ENCODE results near the gene ARHGAP33. TPM values are rescaled to one million over a fixed set of nuclear protein-coding genes. Genes with fewer than 3 reads are reported as not detected.

The ARHGAP33 gene
- total RNA-seq, 2 donors from 2014 or later: 6.0 to 25.0 TPM

- intact Hi-C loops (cut with DNase I): no loop called here
- Histone ChIP-seq H3K9ac (ENCODE audit: low read depth in 2 of 2, low read length in 2 of 2) (no peak overlapping the region), H3K9me3 (no peaks in the 10 kb centered on the region), H3K27ac (no peak overlapping the region), H3K27me3 (peaks cover 4% of the 10 kb centered on the region), H3K36me3 (no peaks in the 10 kb centered on the region), H3K4me3 (no peak overlapping the region), H3K4me1 (no peaks in the 10 kb centered on the region)
- no peak for DNase-seq
- TF ChIP-seq CTCF (IDR thresholded peaks at IDR 0.05): no peak
Observed at GRCh38 chr19:35796645-35797542, 21.5 kb downstream of the ARHGAP33 start.

- no peak for DNase-seq
- TF ChIP-seq CTCF (IDR thresholded peaks at IDR 0.05): no peak
- intact Hi-C loops (cut with DNase I): no loop called here
- Histone ChIP-seq H3K9me3 (no peaks in the 10 kb centered on the region), H3K36me3 (no peaks in the 10 kb centered on the region), H3K4me1 (no peaks in the 10 kb centered on the region), H3K4me3 (no peak overlapping the region), H3K27me3 (peaks cover 4% of the 10 kb centered on the region), H3K9ac (ENCODE audit: low read depth in 2 of 2, low read length in 2 of 2) (no peak overlapping the region), H3K27ac (no peak overlapping the region)
Observed at GRCh38 chr19:35797663-35798062, 22.3 kb downstream of the ARHGAP33 start.

GRCh38 chr19:35801828-35802227 lies 26.5 kb downstream of the ARHGAP33 start:
- Histone ChIP-seq H3K27ac (no peak overlapping the region), H3K36me3 (no peaks in the 10 kb centered on the region), H3K9me3 (no peaks in the 10 kb centered on the region), H3K27me3 (peaks cover 4% of the 10 kb centered on the region), H3K9ac (ENCODE audit: low read depth in 2 of 2, low read length in 2 of 2) (no peak overlapping the region), H3K4me1 (no peaks in the 10 kb centered on the region), H3K4me3 (no peak overlapping the region)
- DNase-seq: no peak
- TF ChIP-seq CTCF (IDR thresholded peaks at IDR 0.05): no peak
- intact Hi-C loops (cut with DNase I): no loop called here

GRCh38 chr19:35805526-35806102 lies 30.2 kb downstream of the ARHGAP33 start:
- no peaks in the 10 kb centered on the region for H3K27me3 ChIP-seq
- intact Hi-C loops (cut with DNase I): no loop called here
- H3K4me1 ChIP-seq: no peaks in the 10 kb centered on the region
- no peaks in the 10 kb centered on the region for H3K36me3 ChIP-seq
- DNase-seq: no peak
- no peaks in the 10 kb centered on the region for H3K9me3 ChIP-seq
- H3K9ac ChIP-seq (ENCODE audit: low read depth in 2 of 2, low read length in 2 of 2): no peak overlapping the region
- H3K27ac ChIP-seq: no peak overlapping the region
- TF ChIP-seq CTCF (IDR thresholded peaks at IDR 0.05): no peak
- no peak overlapping the region for H3K4me3 ChIP-seq

GRCh38 chr19:35806597-35806996 lies 31.2 kb downstream of the ARHGAP33 start:
- TF ChIP-seq CTCF (IDR thresholded peaks at IDR 0.05): no peak
- Histone ChIP-seq H3K9me3 (no peaks in the 10 kb centered on the region), H3K36me3 (no peaks in the 10 kb centered on the region), H3K9ac (ENCODE audit: low read depth in 2 of 2, low read length in 2 of 2) (no peak overlapping the region), H3K27me3 (no peaks in the 10 kb centered on the region), H3K27ac (no peak overlapping the region), H3K4me1 (no peaks in the 10 kb centered on the region), H3K4me3 (no peak overlapping the region)
- no peak for DNase-seq
- intact Hi-C loops (cut with DNase I): no loop called here

All from colonic mucosa (tissue), 4 donors.